H9 (cell line): Measurements from ENCODE around the gene SLCO2A1. TPM values are rescaled to one million over a fixed set of nuclear protein-coding genes. Genes with fewer than 3 reads are reported as not detected.

ENCODE experiments used
- DNase-seq: peaks from one replicate; pipeline ENCODE4 v3.0.0-alpha.2; 2017
- H2AFZ ChIP-seq: one replicate; pipeline ENCODE4 v1.6.1; 2013; ENCODE audit warnings: mild to moderate bottlenecking, low read length, control low read depth, moderate library complexity
- H2AK5ac ChIP-seq: 2 replicates; pipeline ENCODE4 v1.6.1; 2013; ENCODE audit warnings: low read length, control low read depth, mixed read lengths; ENCODE audit not compliant: insufficient read length
- H2BK120ac ChIP-seq: one replicate; pipeline ENCODE4 v1.6.1; 2013; ENCODE audit warnings: low read depth, mild to moderate bottlenecking, low read length, control low read depth, inconsistent platforms; ENCODE audit not compliant: poor library complexity, severe bottlenecking
- H2BK12ac ChIP-seq: 2 replicates; pipeline ENCODE4 v1.6.1; 2013; ENCODE audit warnings: low read length, control low read depth, mixed read lengths, low read depth; ENCODE audit not compliant: insufficient read length
- H2BK15ac ChIP-seq: 2 replicates; pipeline ENCODE4 v1.6.1; 2013; ENCODE audit warnings: low read depth, low read length, control low read depth
- H2BK20ac ChIP-seq: one replicate; pipeline ENCODE4 v1.6.1; 2013; ENCODE audit warnings: low read depth, mild to moderate bottlenecking, low read length, control low read depth, inconsistent platforms; ENCODE audit not compliant: poor library complexity, severe bottlenecking
- H2BK5ac ChIP-seq: 2 replicates; pipeline ENCODE4 v1.6.1; 2013; ENCODE audit warnings: low read length, control low read depth, mixed read lengths; ENCODE audit not compliant: insufficient read length
- H3K14ac ChIP-seq: 2 replicates; pipeline ENCODE4 v1.6.1; 2013; ENCODE audit warnings: low read length, control low read depth; ENCODE audit not compliant: insufficient read depth
- H3K18ac ChIP-seq: 2 replicates; pipeline ENCODE4 v1.6.1; 2013; ENCODE audit warnings: low read depth, mild to moderate bottlenecking, mixed read lengths, low read length, control low read depth; ENCODE audit not compliant: insufficient read length
- H3K23ac ChIP-seq: 2 replicates; pipeline ENCODE4 v1.6.1; 2013; ENCODE audit warnings: low read length, control low read depth, mixed read lengths, low read depth; ENCODE audit not compliant: insufficient read length
- H3K23me2 ChIP-seq: 2 replicates; pipeline ENCODE4 v1.6.1; 2013; ENCODE audit warnings: low read depth, mild to moderate bottlenecking, mixed read lengths, low read length, control low read depth; ENCODE audit not compliant: insufficient read length, poor library complexity, severe bottlenecking
- H3K27ac ChIP-seq: 2 replicates; pipeline ENCODE4 v1.5.1; 2013; ENCODE audit warnings: low read length, control low read depth, mixed read lengths, low read depth; ENCODE audit not compliant: insufficient read length
- H3K27me3 ChIP-seq: 2 replicates; pipeline ENCODE4 v1.6.1; 2013; ENCODE audit warnings: low read length, control low read depth, inconsistent platforms; ENCODE audit not compliant: insufficient read depth
- H3K4ac ChIP-seq: 2 replicates; pipeline ENCODE4 v1.6.1; 2013; ENCODE audit warnings: low read depth, mild to moderate bottlenecking, control low read depth, inconsistent platforms, low read length, moderate library complexity
- H3K4me1 ChIP-seq: 2 replicates; pipeline ENCODE4 v1.6.1; 2013; ENCODE audit warnings: low read length, control low read depth, inconsistent platforms; ENCODE audit not compliant: insufficient read depth
- H3K4me2 ChIP-seq: 2 replicates; pipeline ENCODE4 v1.6.1; 2013; ENCODE audit warnings: low read length, control low read depth, mixed read lengths; ENCODE audit not compliant: insufficient read length, insufficient read depth
- H3K56ac ChIP-seq: 2 replicates; pipeline ENCODE4 v1.6.1; 2013; ENCODE audit warnings: low read depth, mild to moderate bottlenecking, mixed read lengths, low read length, control low read depth; ENCODE audit not compliant: insufficient read length
- H3K79me1 ChIP-seq: 2 replicates; pipeline ENCODE4 v1.6.1; 2013; ENCODE audit warnings: low read depth, mild to moderate bottlenecking, moderate library complexity, low read length, control low read depth, inconsistent platforms; ENCODE audit not compliant: insufficient read depth, poor library complexity, severe bottlenecking
- H3K79me2 ChIP-seq: 2 replicates; pipeline ENCODE4 v1.6.1; 2013; ENCODE audit warnings: low read length, control low read depth, inconsistent platforms; ENCODE audit not compliant: insufficient read depth
- H3K9ac ChIP-seq: 2 replicates; pipeline ENCODE4 v1.6.1; 2013; ENCODE audit warnings: low read length, control low read depth, mixed read lengths; ENCODE audit not compliant: insufficient read length; ENCODE audit errors: extremely low read depth
- H3K9me3 ChIP-seq: one replicate; pipeline ENCODE4 v1.6.1; 2013; ENCODE audit warnings: low read depth, low read length, inconsistent platforms; ENCODE audit not compliant: control insufficient read depth
- H3T11ph ChIP-seq: one replicate; pipeline ENCODE4 v1.6.1; 2013; ENCODE audit warnings: mild to moderate bottlenecking, low read length, control low read depth, inconsistent platforms
- H4K20me1 ChIP-seq: one replicate; pipeline ENCODE4 v1.6.1; 2013; ENCODE audit not compliant: control insufficient read depth, insufficient read length, insufficient read depth
- H4K5ac ChIP-seq: 2 replicates; pipeline ENCODE4 v1.6.1; 2013; ENCODE audit warnings: low read depth, mild to moderate bottlenecking, mixed read lengths, low read length, control low read depth; ENCODE audit not compliant: insufficient read length
- H4K8ac ChIP-seq: replicated peaks from 2 replicates; pipeline ENCODE4 v1.6.1; 2013; ENCODE audit warnings: low read length, control low read depth, mixed read lengths, low read depth; ENCODE audit not compliant: insufficient read length
- H4K91ac ChIP-seq: 2 replicates; pipeline ENCODE4 v1.6.1; 2013; ENCODE audit warnings: low read depth, mild to moderate bottlenecking, moderate library complexity, mixed read lengths, low read length, control low read depth; ENCODE audit not compliant: insufficient read length
- H3K27ac Mint-ChIP-seq, 3 experiments: 2 replicates in 2 of 3; 3 replicates in 1 of 3; pipeline ENCODE4 v1.8.0; 2020 to 2021; ENCODE audit warnings: mixed read lengths in 3 of 3, mild to moderate bottlenecking in 1 of 3, moderate library complexity in 1 of 3
- H3K27me3 Mint-ChIP-seq: 2 replicates; pipeline ENCODE4 v1.8.0; 2021; ENCODE audit warnings: low read depth, mild to moderate bottlenecking, moderate library complexity, mixed read lengths
- H3K36me3 Mint-ChIP-seq, 3 experiments: 2 replicates in 2 of 3; 3 replicates in 1 of 3; pipeline ENCODE4 v1.8.0; 2020 to 2021; ENCODE audit warnings: low read depth in 3 of 3, mixed read lengths in 3 of 3; ENCODE audit not compliant: insufficient read depth in 1 of 3
- H3K4me1 Mint-ChIP-seq, 2 experiments: 2 replicates each; pipeline ENCODE4 v1.8.0; 2020; ENCODE audit warnings: mixed read lengths in 2 of 2
- H3K4me3 Mint-ChIP-seq, 2 experiments: 2 replicates in 1 of 2; 3 replicates in 1 of 2; pipeline ENCODE4 v1.8.0; 2020 to 2021; ENCODE audit warnings: mild to moderate bottlenecking in 2 of 2, mixed read lengths in 2 of 2, moderate library complexity in 1 of 2
- H3K9me3 Mint-ChIP-seq, 2 experiments: 2 replicates in 1 of 2; 3 replicates in 1 of 2; pipeline ENCODE4 v1.8.0; 2020; ENCODE audit warnings: mild to moderate bottlenecking in 2 of 2, mixed read lengths in 2 of 2, moderate library complexity in 1 of 2
- CTCF ChIP-seq: fragments of 200-600 bp; sonication (generic); conservative IDR thresholded peaks from 3 replicates; pipeline ENCODE4 v1.8.0; 2021; ENCODE audit warnings: antibody characterized with exemption, mild to moderate bottlenecking
- WGBS: extraction: QIAGEN DNeasy Blood & Tissue Kit; methylation state at CpG from one replicate; pipeline ENCODE4 v1.1.7; 2013; ENCODE audit warnings: missing lambda C conversion rate, low lambda C conversion rate, mixed read lengths; ENCODE audit not compliant: insufficient read length; ENCODE audit errors: extremely low coverage; 5-methylcytosine and 5-hydroxymethylcytosine counted together
- total RNA-seq: library from RNA; stranded (reverse); gene quantifications from 2 replicates; pipeline ENCODE4 v1.2.1, GENCODE V29; 2021

SLCO2A1 gene
- total RNA-seq, 1 experiment from 2014 or later, result 0.98 TPM

GRCh38 chr3:133910422-133910821 is 119.3 kb downstream of the SLCO2A1 start:
- H3K9me3 Mint-ChIP-seq, result no peaks in the 10 kb centered on the region
- no peak overlapping the region for H3K56ac ChIP-seq
- H2BK15ac ChIP-seq, result no peak overlapping the region
- no peaks in the 10 kb centered on the region for H3K79me1 ChIP-seq
- H2AK5ac ChIP-seq, result no peak overlapping the region
- H3K27me3 ChIP-seq, result no peaks in the 10 kb centered on the region
- no peaks in the 10 kb centered on the region for H3K79me2 ChIP-seq
- H3T11ph ChIP-seq, result no peak overlapping the region
- H3K27ac ChIP-seq, result no peak overlapping the region
- H3K4me3 Mint-ChIP-seq, result no peak overlapping the region
- no peak overlapping the region for H3K23ac ChIP-seq
- H3K4me1 Mint-ChIP-seq, result peaks cover 0 to 2% of the 10 kb centered on the region in 2 experiments; a peak in 1 of 4 replicates
- H3K4ac ChIP-seq, result no peak overlapping the region
- no peaks in the 10 kb centered on the region for H3K4me1 ChIP-seq
- no peak for DNase-seq
- no peaks in the 10 kb centered on the region for H4K20me1 ChIP-seq
- no peak overlapping the region for H2AFZ ChIP-seq
- H3K27ac Mint-ChIP-seq, result no peak overlapping the region
- H2BK5ac ChIP-seq, result no peak overlapping the region
- WGBS, result no CpG with 5 or more reads among the region's 2 CpGs
- no peaks in the 10 kb centered on the region for H3K36me3 Mint-ChIP-seq
- no peak overlapping the region for H3K4me2 ChIP-seq
- H3K18ac ChIP-seq, result no peak overlapping the region
- no peak overlapping the region for H4K91ac ChIP-seq
- no peak overlapping the region for H3K14ac ChIP-seq
- no peak overlapping the region for H2BK120ac ChIP-seq
- no peak overlapping the region for H3K9ac ChIP-seq
- no peaks in the 10 kb centered on the region for H3K23me2 ChIP-seq
- no peaks in the 10 kb centered on the region; the same call in 1 of the 2 replicates for H3K27me3 Mint-ChIP-seq
- TF ChIP-seq CTCF, result peak; percentile 66
- H3K9me3 ChIP-seq, result no peaks in the 10 kb centered on the region
- no peak overlapping the region for H4K5ac ChIP-seq
- H4K8ac ChIP-seq, result no peak overlapping the region
- no peak overlapping the region for H2BK20ac ChIP-seq
- H2BK12ac ChIP-seq, result no peak overlapping the region
